Peyer's patch (tissue), 4 donors: ENCODE data around the gene FOXL2.

Source experiments
- POLR2A ChIP-seq, 2 donors: fragments of 450-650 bp; IDR thresholded peaks; one replicate each; pipeline ENCODE4 v1.5.1; 2017; ENCODE audit warnings: antibody characterized with exemption in 2 of 2, mild to moderate bottlenecking in 2 of 2, moderate library complexity in 2 of 2
- TF ChIP-seq, protein P1 (sequence below), 6 experiments: fragments of 450-650 bp in 4 of 6; fragments of 200-600 bp in 2 of 6; sonication (generic) in 1 of 6; IDR thresholded peaks; one replicate each; pipeline ENCODE4 v1.5.1; 2017 to 2019; ENCODE audit warnings: antibody characterized with exemption in 6 of 6, mild to moderate bottlenecking in 3 of 6, moderate library complexity in 1 of 6

DNA sequence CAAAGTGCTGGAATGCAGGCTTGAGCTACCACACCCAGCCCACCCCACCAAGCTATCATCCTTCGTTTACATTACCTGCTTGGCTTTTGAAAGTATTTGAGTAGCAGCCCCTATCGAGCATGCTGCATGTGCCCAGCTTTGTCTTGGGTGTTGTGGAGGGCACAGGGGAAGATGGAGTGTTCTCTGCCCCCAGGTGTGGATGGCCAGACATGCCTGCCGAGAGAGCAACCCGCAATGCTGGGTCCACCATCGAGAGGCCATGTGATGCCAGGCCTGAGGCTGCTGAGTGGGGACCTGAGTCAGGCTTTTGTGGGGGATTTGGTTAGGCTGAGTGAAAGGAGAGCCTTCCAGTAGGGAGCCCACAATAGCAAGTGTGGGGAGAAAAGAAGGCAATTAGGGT is 26.0 kb upstream of the FOXL2 start:
- TF ChIP-seq, protein P1, sequence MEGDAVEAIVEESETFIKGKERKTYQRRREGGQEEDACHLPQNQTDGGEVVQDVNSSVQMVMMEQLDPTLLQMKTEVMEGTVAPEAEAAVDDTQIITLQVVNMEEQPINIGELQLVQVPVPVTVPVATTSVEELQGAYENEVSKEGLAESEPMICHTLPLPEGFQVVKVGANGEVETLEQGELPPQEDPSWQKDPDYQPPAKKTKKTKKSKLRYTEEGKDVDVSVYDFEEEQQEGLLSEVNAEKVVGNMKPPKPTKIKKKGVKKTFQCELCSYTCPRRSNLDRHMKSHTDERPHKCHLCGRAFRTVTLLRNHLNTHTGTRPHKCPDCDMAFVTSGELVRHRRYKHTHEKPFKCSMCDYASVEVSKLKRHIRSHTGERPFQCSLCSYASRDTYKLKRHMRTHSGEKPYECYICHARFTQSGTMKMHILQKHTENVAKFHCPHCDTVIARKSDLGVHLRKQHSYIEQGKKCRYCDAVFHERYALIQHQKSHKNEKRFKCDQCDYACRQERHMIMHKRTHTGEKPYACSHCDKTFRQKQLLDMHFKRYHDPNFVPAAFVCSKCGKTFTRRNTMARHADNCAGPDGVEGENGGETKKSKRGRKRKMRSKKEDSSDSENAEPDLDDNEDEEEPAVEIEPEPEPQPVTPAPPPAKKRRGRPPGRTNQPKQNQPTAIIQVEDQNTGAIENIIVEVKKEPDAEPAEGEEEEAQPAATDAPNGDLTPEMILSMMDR (IDR thresholded peaks at IDR 0.05): no peak
- TF ChIP-seq POLR2A (IDR thresholded peaks at IDR 0.05): no peak
